Uterus (tissue), 2 donors: Measurements from ENCODE around the gene STX11.

Experiments
- CTCF ChIP-seq, 4 experiments: fragments of 200-600 bp in 2 of 4; fragments of 450-650 bp in 2 of 4; sonication (generic) in 2 of 4; IDR thresholded peaks; one replicate each; pipeline ENCODE4 v1.5.1; 2016 to 2019; ENCODE audit warnings: antibody characterized with exemption in 4 of 4, mild to moderate bottlenecking in 2 of 4, moderate library complexity in 1 of 4
- POLR2A ChIP-seq, 2 donors: fragments of 450-650 bp; IDR thresholded peaks; one replicate each; pipeline ENCODE4 v1.6.1; 2016; ENCODE audit warnings: antibody characterized with exemption in 2 of 2, mild to moderate bottlenecking in 1 of 2, moderate library complexity in 1 of 2

DNA sequence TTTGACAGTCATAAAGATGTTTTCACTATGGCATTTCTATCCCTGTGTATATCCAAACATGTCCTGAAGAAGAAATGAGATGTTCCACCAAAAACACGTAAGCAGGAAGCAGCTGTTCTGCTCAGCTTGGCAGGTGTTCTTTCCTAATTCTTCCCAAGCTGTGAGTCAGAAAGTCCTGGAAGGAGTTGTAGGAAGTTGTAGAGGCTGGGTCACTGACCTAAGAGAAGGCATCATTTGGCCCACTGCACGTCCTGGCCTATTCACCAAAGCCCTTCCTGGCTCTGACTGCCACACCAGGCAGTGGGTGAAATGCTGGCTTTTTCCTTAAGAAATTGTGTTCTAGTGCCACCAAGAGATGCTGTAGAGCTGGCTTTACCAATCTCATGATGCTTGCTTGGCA, 40.3 kb downstream of the STX11 start:
- no peak for TF ChIP-seq CTCF (IDR thresholded peaks at IDR 0.05)
- TF ChIP-seq POLR2A (IDR thresholded peaks at IDR 0.05), result no peak
